Activated CD8-positive, alpha-beta memory T cell treated with anti-CD3 and anti-CD28 coated beads for 4 hours (primary cell): ENCODE results near the gene MNT.

ENCODE experiments used
- DNase-seq, 2 donors: peaks; one replicate each; pipeline ENCODE4 v3.0.0-alpha.2; 2020; ENCODE audit warnings: low read depth in 2 of 2

MNT gene

GRCh38 chr17:2380226-2380922, 20.5 kb downstream of the MNT start:
- DNase-seq: no peak

GRCh38 chr17:2379489-2380225, 21.2 kb downstream of the MNT start:
- DNase-seq: no peak

- DNase-seq: no peak
These were observed 22.0 kb downstream of the MNT start for GRCh38 chr17:2378905-2379304.

- no peak for DNase-seq
These were observed 23.2 kb downstream of the MNT start for GRCh38 chr17:2377659-2378058.

- DNase-seq: no peak
These were observed 24.8 kb downstream of the MNT start for GRCh38 chr17:2376107-2376506.

- no peak for DNase-seq
These were observed 25.5 kb downstream of the MNT start for GRCh38 chr17:2375406-2375805.

GRCh38 chr17:2374549-2375285, 26.1 kb downstream of the MNT start:
- DNase-seq: no peak

- DNase-seq: no peak
These were observed 27.7 kb downstream of the MNT start for GRCh38 chr17:2373179-2373578.

- DNase-seq: no peak
These were observed 28.2 kb downstream of the MNT start for GRCh38 chr17:2372681-2373080.

- no peak for DNase-seq
These were observed 28.7 kb downstream of the MNT start for GRCh38 chr17:2372180-2372579.

- DNase-seq: no peak
These were observed 29.4 kb downstream of the MNT start for GRCh38 chr17:2371183-2372130.

GRCh38 chr17:2370211-2370589, 30.7 kb downstream of the MNT start:
- no peak for DNase-seq

- no peak for DNase-seq
These were observed 31.2 kb downstream of the MNT start for GRCh38 chr17:2369551-2370210.

GRCh38 chr17:2369039-2369438, 31.8 kb downstream of the MNT start:
- no peak for DNase-seq

- DNase-seq: no peak
These were observed 32.5 kb downstream of the MNT start for GRCh38 chr17:2368359-2368758.

GRCh38 chr17:2366747-2367494, 33.9 kb downstream of the MNT start:
- DNase-seq: no peak

- no peak for DNase-seq
These were observed 35.7 kb downstream of the MNT start for GRCh38 chr17:2365132-2365531.

GRCh38 chr17:2364763-2365116, 36.1 kb downstream of the MNT start:
- DNase-seq: no peak

- DNase-seq: no peak
These were observed 36.8 kb downstream of the MNT start for GRCh38 chr17:2363851-2364762.
